IMR-90 (cell line): Measurements from ENCODE around the gene TMEM240. TPM values are rescaled to one million over a fixed set of nuclear protein-coding genes. Genes with fewer than 3 reads are reported as not detected.
A peak's percentile ranks its signal among the peaks of the same experiment; 100 is the strongest.

Experiments used
- ATAC-seq: fragments of 200-7000 bp; cut with Tn5 transposase; 2 replicates; pipeline ENCODE4 v1.9.1; 2020; ENCODE audit warnings: low read depth, mild to moderate bottlenecking, moderate library complexity
- Bru-seq: library from RNA; stranded (reverse); fragments of 400-500 nt; gene quantifications from one replicate; lab custom pipeline; 2021; lab: Mats Ljungman, UMichigan
- BruChase-seq, 2 experiments: library from RNA; stranded (reverse); fragments of 400-500 nt; gene quantifications; one replicate each; lab custom pipeline; 2021; lab: Mats Ljungman, UMichigan
- BruUV-seq: library from RNA; stranded (reverse); fragments of 400-500 nt; replicated peaks from 2 replicates; lab custom pipeline; 2021; lab: Mats Ljungman, UMichigan
- CTCF ChIA-PET: fragments of 300-600 bp; formaldehyde crosslinking; extraction: SDS; loops from one replicate; lab custom pipeline; 2021; ENCODE audit warnings: antibody characterized with exemption; lab: Yijun Ruan, JAX
- POLR2A ChIA-PET: fragments of 300-600 bp; sonication (Branson Sonifier 250); formaldehyde crosslinking; loops from one replicate; lab custom pipeline; 2022; ENCODE audit warnings: antibody characterized with exemption; ENCODE audit not compliant: unreplicated experiment; lab: Charles Lee
- DNase-seq: peaks from one replicate; pipeline ENCODE4 v3.0.0; 2013
- H2AFZ ChIP-seq: replicated peaks from 2 replicates; pipeline ENCODE3; 2013; ENCODE audit warnings: low read length, mild to moderate bottlenecking; ENCODE audit not compliant: poor library complexity
- H2AK5ac ChIP-seq: 2 replicates; pipeline ENCODE4 v1.6.1; 2013; ENCODE audit warnings: low read depth, low read length, inconsistent platforms
- H2AK9ac ChIP-seq: replicated peaks from 2 replicates; pipeline ENCODE3; 2013; ENCODE audit warnings: mild to moderate bottlenecking, low read depth, low read length, moderate library complexity; ENCODE audit not compliant: poor library complexity
- H2BK120ac ChIP-seq: 2 replicates; pipeline ENCODE4 v1.6.1; 2013; ENCODE audit warnings: low read depth, low read length, inconsistent platforms
- H2BK15ac ChIP-seq: 3 replicates; pipeline ENCODE4 v1.6.1; 2013; ENCODE audit warnings: low read depth, low read length, inconsistent platforms
- H2BK20ac ChIP-seq: 2 replicates; pipeline ENCODE4 v1.6.1; 2013; ENCODE audit warnings: low read depth, mild to moderate bottlenecking, inconsistent platforms, low read length, moderate library complexity
- H2BK5ac ChIP-seq: 2 replicates; pipeline ENCODE4 v1.6.1; 2013; ENCODE audit warnings: mild to moderate bottlenecking, low read depth, low read length, inconsistent platforms; ENCODE audit not compliant: poor library complexity, severe bottlenecking
- H3K14ac ChIP-seq: replicated peaks from 2 replicates; pipeline ENCODE4 v1.6.1; 2013; ENCODE audit warnings: low read depth, low read length, inconsistent platforms
- H3K18ac ChIP-seq: 2 replicates; pipeline ENCODE4 v1.6.1; 2013; ENCODE audit warnings: low read depth, low read length, control low read depth
- H3K23ac ChIP-seq: 2 replicates; pipeline ENCODE4 v1.6.1; 2013; ENCODE audit warnings: low read depth, low read length, inconsistent platforms
- H3K27ac ChIP-seq: 2 replicates; pipeline ENCODE4 v1.5.1; 2013; ENCODE audit warnings: mild to moderate bottlenecking, control low read depth, low read length; ENCODE audit not compliant: insufficient read depth
- H3K27me3 ChIP-seq: 2 replicates; pipeline ENCODE4 v1.6.1; 2013; ENCODE audit warnings: low read length; ENCODE audit not compliant: control insufficient read depth, insufficient read depth
- H3K36me3 ChIP-seq: 2 replicates; pipeline ENCODE4 v1.6.1; 2013; ENCODE audit warnings: low read length, mixed read lengths; ENCODE audit not compliant: control insufficient read depth, insufficient read depth
- H3K4ac ChIP-seq: 2 replicates; pipeline ENCODE4 v1.6.1; 2013; ENCODE audit warnings: low read depth, low read length, inconsistent platforms
- H3K4me1 ChIP-seq: 2 replicates; pipeline ENCODE4 v1.6.1; 2013; ENCODE audit warnings: low read length, mixed read lengths; ENCODE audit not compliant: control insufficient read depth, insufficient read depth
- H3K4me2 ChIP-seq: 2 replicates; pipeline ENCODE4 v1.6.1; 2013; ENCODE audit warnings: low read depth, mild to moderate bottlenecking, control low read depth, low read length, moderate library complexity
- H3K4me3 ChIP-seq: 2 replicates; pipeline ENCODE4 v1.5.1; 2013; ENCODE audit warnings: low read depth, mild to moderate bottlenecking, control low read depth, low read length, moderate library complexity; ENCODE audit not compliant: insufficient read depth
- H3K56ac ChIP-seq: 2 replicates; pipeline ENCODE4 v1.6.1; 2013; ENCODE audit warnings: low read length, inconsistent platforms; ENCODE audit not compliant: insufficient read depth; ENCODE audit errors: extremely low read depth
- H3K79me1 ChIP-seq, 2 experiments: 2 replicates each; pipeline ENCODE4 v1.6.1; 2013; ENCODE audit warnings: low read length in 2 of 2, inconsistent platforms in 1 of 2, low read depth in 1 of 2
- H3K9ac ChIP-seq: 2 replicates; pipeline ENCODE4 v1.6.1; 2013; ENCODE audit warnings: low read depth, low read length, control low read depth
- H3K9me1 ChIP-seq: 2 replicates; pipeline ENCODE4 v1.6.1; 2013; ENCODE audit warnings: low read length, inconsistent platforms; ENCODE audit not compliant: insufficient read depth
- H3K9me3 ChIP-seq: 2 replicates; pipeline ENCODE4 v1.6.1; 2013; ENCODE audit warnings: low read length; ENCODE audit not compliant: control insufficient read depth, insufficient read depth
- H4K20me1 ChIP-seq: 2 replicates; pipeline ENCODE4 v1.6.1; 2013; ENCODE audit warnings: low read length, inconsistent platforms; ENCODE audit not compliant: insufficient read depth
- H4K5ac ChIP-seq: 2 replicates; pipeline ENCODE4 v1.6.1; 2013; ENCODE audit warnings: mild to moderate bottlenecking, low read depth, low read length, control low read depth
- H4K8ac ChIP-seq, 2 experiments: 2 replicates each; pipeline ENCODE4 v1.6.1; 2013; ENCODE audit warnings: low read depth in 2 of 2, low read length in 2 of 2, control low read depth in 1 of 2, inconsistent platforms in 1 of 2
- H4K91ac ChIP-seq: 2 replicates; pipeline ENCODE4 v1.6.1; 2013; ENCODE audit warnings: low read depth, low read length, inconsistent platforms; ENCODE audit not compliant: insufficient read depth
- FOS ChIP-seq: fragments of 150-350 bp; IDR thresholded peaks from 2 replicates; pipeline ENCODE4 v1.6.1; 2016; ENCODE audit warnings: low read depth, low read length
- MAZ ChIP-seq: IDR thresholded peaks from 2 replicates; pipeline ENCODE4 v1.6.1; 2012; ENCODE audit warnings: low read depth, mild to moderate bottlenecking, low read length, improper control_type of control experiment, moderate library complexity, borderline replicate concordance
- RFX5 ChIP-seq: IDR thresholded peaks from 2 replicates; pipeline ENCODE4 v1.8.0; 2012; ENCODE audit warnings: low read depth, mild to moderate bottlenecking, low read length, moderate library complexity
- SMC3 ChIP-seq: fragments of 150-350 bp; IDR thresholded peaks from 2 replicates; pipeline ENCODE4 v1.6.1; 2016; ENCODE audit warnings: low read depth, mild to moderate bottlenecking, antibody characterized with exemption, low read length, moderate library complexity
- USF2 ChIP-seq: fragments of 150-350 bp; IDR thresholded peaks from 2 replicates; pipeline ENCODE4 v1.6.1; 2017; ENCODE audit warnings: mild to moderate bottlenecking, antibody characterized with exemption, low read length, low read depth
- WGBS, 2 experiments: methylation state at CpG; one replicate each; pipeline versions ENCODE4 v1.1.5 to v1.1.7; 2013; ENCODE audit warnings: missing lambda C conversion rate in 2 of 2; ENCODE audit not compliant: insufficient read length in 1 of 2; ENCODE audit errors: extremely low coverage in 2 of 2; 5-methylcytosine and 5-hydroxymethylcytosine counted together
- dilution Hi-C: fragments of 300-500 bp; cut with HindIII; formaldehyde crosslinking; loops from one replicate; pipeline ENCODE4 v1.14.3; 2018; ENCODE audit warnings: low sequenced_read_pairs; ENCODE audit not compliant: unreplicated experiment
- in situ Hi-C: fragments of 300-500 bp; cut with MboI; formaldehyde crosslinking; loops from 3 replicates; pipeline ENCODE4 v1.14.3; 2019; ENCODE audit warnings: low sequenced_read_pairs, inconsistent platforms, mixed read lengths
- intact Hi-C: fragments of 100-400 bp; cut with micrococcal nuclease; formaldehyde crosslinking; loops from 2 replicates; pipeline ENCODE4 v1.10.0; 2022
- long read RNA-seq: library from polyadenylated mRNA; unstranded; transcript quantifications from one replicate; pipeline ENCODE4 v2.0.0, GENCODE V29; 2021; ENCODE audit not compliant: unreplicated experiment
- polyA plus RNA-seq, 3 experiments: library from polyadenylated mRNA; depleted of rRNA; stranded (reverse); fragments of >200 nt; gene quantifications; 2 replicates each; pipeline ENCODE4 v1.2.3, GENCODE V29; 2012; ENCODE audit warnings: low replicate concordance in 1 of 3
- total RNA-seq: library from RNA; depleted of rRNA; stranded (reverse); fragments of >200 nt; gene quantifications from 2 replicates; pipeline ENCODE4 v1.2.3, GENCODE V29; 2012; rRNA removed

TMEM240 gene
- total RNA-seq (1.1 and 1.6 TPM in 2 replicates), polyA plus RNA-seq (2012; rRNA removed) (7.6 and 10.2 TPM in 2 replicates), Bru-seq, nascent RNA (percentile 46 among the genes with signal in this experiment), BruChase-seq, experiment 1, labeled RNA remaining after a 6-hour chase (percentile 46 among the genes with signal in this experiment), BruChase-seq, experiment 2, labeled RNA remaining after a 2-hour chase (percentile 51 among the genes with signal in this experiment)
- 13.4 and 14.3 TPM in 2 replicates for polyA plus RNA-seq (2012; cell fraction: cytosol; rRNA removed)
- 13.3 and 31.6 TPM in 2 replicates for polyA plus RNA-seq (2012; cell fraction: nucleus; rRNA removed; ENCODE audit: low replicate concordance)
- long read RNA-seq, partial matches to known transcripts = 0 of 1 reads
- long read RNA-seq, other reads (novel, unspliced or antisense) = 1 of 1 reads

- Histone ChIP-seq H3K18ac (peak within 1 kb of the TSS; percentile 75; the same call in 1 of the 2 replicates), H3K9me3 (no peaks in the 10 kb centered on the region), H3K9me1 (peaks cover 17% of the 10 kb centered on the region), H3K4me3 (peak within 1 kb of the TSS; percentile 99), H4K20me1 (peaks cover 33% of the 10 kb centered on the region), H2AFZ (peak within 1 kb of the TSS; percentile 89), H4K5ac (peak within 1 kb of the TSS; percentile 35; the same call in 1 of the 2 replicates), H3K9ac (peak within 1 kb of the TSS; percentile 95), H3K79me1 (peaks cover 10 to 54% of the 10 kb centered on the region in 2 experiments), H3K4ac (peak within 1 kb of the TSS; percentile 56), H2AK9ac (peak within 1 kb of the TSS; percentile 97), H4K8ac (peak within 1 kb of the TSS in 1 of 2 experiments; percentile 65; a peak in 1 of 4 replicates), H3K36me3 (peaks cover 37% of the 10 kb centered on the region), H3K27me3 (no peaks in the 10 kb centered on the region), H3K27ac (peak within 1 kb of the TSS; percentile 86), H3K4me2 (peak within 1 kb of the TSS; percentile 100), H4K91ac (peak within 1 kb of the TSS; percentile 47; the same call in 1 of the 2 replicates), H3K56ac (no peak within 1 kb of the TSS), H2BK120ac (no peak within 1 kb of the TSS), H3K23ac (no peak within 1 kb of the TSS), H2BK15ac (no peak within 1 kb of the TSS), H2AK5ac (peak within 1 kb of the TSS; percentile 90), H3K14ac (peak within 1 kb of the TSS; percentile 87), H2BK5ac (peak within 1 kb of the TSS; percentile 82), H2BK20ac (no peak within 1 kb of the TSS), H3K4me1 (peaks cover 14% of the 10 kb centered on the region)
- 1% methylated on average over 34 of the region's 100 CpGs; no CpG with 5 or more reads in 1 of the 2 experiments for WGBS, 2 experiments
- in situ Hi-C loops = no loop called here
- peak; percentile 69 for DNase-seq
- ATAC-seq = peak; percentile 92
- ChIA-PET POLR2A (no interaction called here), CTCF (interaction anchor here (0.5 kb wide), 1 partner anchor 12 kb away, joined by 3 read pairs; no protein-coding TSS in a partner anchor)
- dilution Hi-C loops = no loop called here
- TF ChIP-seq USF2 (no peak), RFX5 (no peak), MAZ (peak; percentile 94), FOS (no peak), SMC3 (no peak)
- BruUV-seq = no TSS peak
- intact Hi-C loops = no loop called here
Measured at GRCh38 chr1:1540090-1540817, at the start of gene TMEM240. Gene TMEM240 (minus strand): TSS chr1:1540624. CDS start chr1:1540346, 278 bp downstream.
